Measurements from ENCODE around the gene NLRP1.

DNA sequence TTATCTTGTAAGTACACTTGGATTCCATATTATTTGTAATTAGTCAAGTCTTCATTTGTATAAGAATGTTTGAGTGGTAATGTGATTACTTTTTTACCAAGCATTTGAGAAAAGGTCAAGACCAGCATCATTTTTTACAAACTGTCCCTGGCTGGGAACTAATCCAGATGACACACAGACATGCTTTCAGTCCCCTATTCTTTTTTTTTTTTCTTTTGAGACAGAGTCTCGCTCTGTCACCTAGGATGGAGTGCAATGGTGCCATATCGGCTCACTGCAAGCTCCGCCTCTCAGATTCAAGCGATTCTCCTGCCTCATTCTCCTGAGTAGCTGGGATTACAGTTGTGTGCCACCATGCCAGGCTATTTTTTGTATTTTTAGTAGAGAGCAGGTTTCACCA, 102.9 kb downstream of the NLRP1 start:
- TF ChIP-seq CTCF (IDR thresholded peaks at IDR 0.05) (no peak), POLR2A (IDR thresholded peaks at IDR 0.05) (no peak)

Data from adrenal gland (tissue), 5 donors.